GM12878 (cell line): ENCODE data around the gene ISOC2.

Experiments
- EP300 ChIP-seq, 2 experiments: fragments of 150-350 bp in 1 of 2; IDR thresholded peaks; 2 replicates each; pipeline ENCODE4 v1.6.1; 2011 to 2012; ENCODE audit warnings: low read depth in 2 of 2, low read length in 2 of 2, borderline replicate concordance in 1 of 2, improper control_type of control experiment in 1 of 2, inconsistent platforms in 1 of 2; ENCODE audit not compliant: control insufficient read depth in 1 of 2
- EZH2 ChIP-seq: IDR thresholded peaks from 2 replicates; pipeline ENCODE4 v1.6.1; 2012; ENCODE audit warnings: low read depth, mild to moderate bottlenecking, control low read depth, inconsistent platforms, low read length, borderline replicate concordance; ENCODE audit not compliant: control insufficient read depth
- FOS ChIP-seq: IDR thresholded peaks from 3 replicates; pipeline ENCODE4 v1.6.1; 2011; ENCODE audit warnings: borderline replicate concordance; ENCODE audit not compliant: insufficient read length; ENCODE audit errors: extremely low read depth
- NFYA ChIP-seq: IDR thresholded peaks from 2 replicates; pipeline ENCODE4 v1.6.1; 2011; ENCODE audit warnings: low read depth, mild to moderate bottlenecking, low read length, improper control_type of control experiment, borderline replicate concordance
- NR2C2 ChIP-seq: IDR thresholded peaks from 2 replicates; pipeline ENCODE4 v1.6.1; 2011; ENCODE audit warnings: borderline replicate concordance, low read depth; ENCODE audit not compliant: control insufficient read depth, insufficient read length

DNA sequence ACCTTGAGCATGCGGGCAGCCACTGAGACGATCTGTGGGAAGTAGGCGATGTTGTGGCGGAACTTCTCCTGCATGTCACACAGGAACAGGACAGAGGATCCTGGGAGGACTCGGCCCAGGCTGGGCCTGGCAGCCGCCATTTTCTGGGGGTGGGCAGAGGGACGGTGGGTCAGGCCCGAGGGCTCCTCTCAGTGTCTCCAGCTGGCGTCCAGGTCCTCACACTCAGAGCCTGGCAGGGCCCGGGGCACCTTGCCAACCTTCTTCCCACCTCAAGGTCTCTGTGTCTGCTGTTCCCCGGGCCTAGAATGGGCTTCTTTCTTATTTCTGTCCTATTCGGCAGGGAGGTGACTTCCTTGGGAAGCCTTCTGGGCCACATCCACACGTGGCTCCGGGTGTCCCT is 5.1 kb downstream of the ISOC2 start:
- TF ChIP-seq EP300 (IDR thresholded peaks at IDR 0.05; ENCODE audit: borderline replicate concordance in 1 of 2, control insufficient read depth in 1 of 2, low read depth in 2 of 2, low read length in 2 of 2) (no peak), NFYA (no peak), NR2C2 (no peak), FOS (no peak), EZH2 (no peak)
